ENCODE data around the gene DZIP3.
A peak's percentile ranks its signal among the peaks of the same experiment; 100 is the strongest.
"Not testable (repeated sequence)": the region's sequence is repeated elsewhere in the genome, so short reads cannot be mapped to it uniquely, and the experiment has no call there.

Gene DZIP3

DNA sequence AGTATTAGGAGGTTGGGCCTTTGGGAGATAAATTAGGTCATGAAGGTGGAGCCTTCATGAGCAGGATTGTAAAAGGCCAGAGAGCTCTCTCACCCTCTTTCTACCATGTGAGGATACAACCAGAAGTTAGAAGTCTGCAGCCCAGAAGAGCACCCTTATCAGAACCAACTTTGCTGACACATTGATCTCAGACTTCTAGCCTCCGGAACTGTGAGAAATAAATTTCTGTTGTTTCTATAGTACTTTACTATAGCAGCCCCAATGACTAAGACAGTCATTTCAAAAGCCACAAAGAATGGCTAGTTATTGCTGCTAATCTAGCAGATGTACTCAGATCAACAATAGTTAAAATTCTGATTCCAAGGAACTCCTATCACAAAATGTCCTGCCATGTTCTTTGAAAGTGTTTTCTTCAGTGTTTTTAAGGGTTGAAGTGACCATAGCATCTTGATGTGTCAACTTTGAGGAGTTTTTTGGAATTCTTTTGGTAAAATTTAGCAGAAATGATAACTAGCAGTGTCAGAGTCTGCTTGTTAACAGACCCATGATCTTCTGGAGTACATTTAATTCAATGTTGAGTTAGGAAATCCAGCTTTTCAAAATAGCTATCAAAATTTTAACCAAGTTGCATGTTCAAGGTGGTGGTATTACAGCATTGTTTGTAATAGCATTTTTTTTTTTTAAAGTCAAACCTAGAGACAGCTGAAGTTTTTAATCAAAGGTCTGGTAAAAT is 10.3 kb downstream of the DZIP3 start:
- FAIRE-seq, result no peak

DNA sequence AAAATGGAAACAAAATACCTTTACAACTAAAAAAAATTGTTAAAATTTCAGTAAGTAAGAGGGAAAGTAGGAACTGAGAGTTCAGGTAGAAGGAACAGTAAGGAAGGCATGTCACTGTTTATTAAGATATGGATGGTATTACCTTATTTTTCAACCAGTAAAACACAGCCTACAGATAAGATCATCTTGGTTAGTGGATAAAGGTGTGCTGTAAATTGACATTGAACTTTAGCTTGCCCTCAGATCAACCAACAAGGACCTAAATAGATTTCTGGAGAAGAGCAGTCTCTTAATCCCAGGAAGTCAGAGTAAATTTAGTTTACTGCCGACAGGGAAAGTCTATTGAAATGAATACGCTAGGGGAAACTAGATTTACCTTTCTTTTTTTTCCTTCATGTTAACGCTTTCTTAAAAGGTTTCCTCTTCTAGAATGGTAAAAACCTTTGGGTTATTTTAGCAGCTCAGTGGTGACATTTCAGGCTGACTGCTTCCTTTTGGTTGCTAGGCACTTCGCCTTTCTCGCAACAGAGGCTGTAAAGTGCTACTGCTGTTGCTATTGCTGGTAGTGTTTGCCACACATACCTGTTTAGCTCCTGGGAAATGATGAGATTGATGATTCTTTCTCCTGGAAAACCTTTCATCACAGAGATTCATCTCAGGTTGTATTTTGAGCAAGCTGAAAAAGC is 12.9 kb downstream of the DZIP3 start:
- no peak for FAIRE-seq

DNA sequence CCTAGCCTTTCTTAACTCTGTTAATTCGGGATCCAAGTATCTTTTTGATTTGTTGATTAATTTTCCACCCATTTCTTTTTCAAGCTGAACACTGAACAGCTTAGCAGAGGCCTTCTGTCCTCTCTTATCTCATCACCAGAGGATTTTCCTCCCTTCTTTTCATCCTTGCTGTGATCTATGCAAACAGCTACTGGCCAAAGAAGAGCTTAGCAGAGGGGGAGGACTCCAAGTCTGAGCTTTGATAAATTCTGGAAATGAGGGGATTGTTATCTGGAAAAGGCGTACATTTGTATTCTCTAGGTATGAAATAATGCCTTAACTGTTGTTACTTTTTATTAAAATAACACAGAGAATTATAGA is 13.4 kb downstream of the DZIP3 start:
- FAIRE-seq, result no peak

DNA sequence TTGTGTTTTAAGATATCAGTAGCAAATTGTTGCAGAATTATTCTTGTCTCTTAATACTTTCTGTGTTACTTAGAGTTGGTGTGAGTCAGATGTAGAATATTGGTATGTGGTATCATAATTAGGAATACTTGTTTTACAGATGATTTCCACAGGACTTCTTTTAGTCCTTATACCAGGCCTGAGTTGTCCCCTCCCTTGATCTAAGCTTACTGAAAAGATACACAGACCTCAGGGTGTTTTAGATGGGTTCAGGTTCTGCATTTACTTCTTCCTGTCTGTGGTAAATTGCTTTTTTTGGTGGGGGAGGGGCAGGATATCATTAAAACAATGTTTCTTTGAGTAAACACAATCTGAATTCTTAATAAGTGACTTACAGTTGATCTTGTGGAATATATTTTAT is 14.2 kb downstream of the DZIP3 start:
- FAIRE-seq, result no peak

DNA sequence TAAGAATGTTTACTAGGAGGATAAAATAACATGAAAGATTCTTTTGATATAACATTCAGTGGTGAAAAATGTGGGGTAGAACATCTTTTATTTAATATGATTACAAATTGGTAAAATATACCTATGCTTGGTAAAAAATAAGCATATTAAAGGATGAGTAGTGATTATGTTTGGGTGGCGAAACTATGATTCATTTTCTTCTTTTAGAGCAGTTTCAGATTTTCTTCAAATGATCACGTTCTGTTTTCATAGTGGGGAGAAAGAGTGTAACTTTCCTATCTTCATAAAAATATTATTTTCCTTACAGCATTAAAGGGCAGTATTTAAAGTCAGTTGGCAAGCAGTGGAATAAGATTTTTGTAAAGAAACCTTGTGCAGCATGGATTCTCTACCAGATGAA is 15.5 kb downstream of the DZIP3 start:
- FAIRE-seq, result no peak

DNA sequence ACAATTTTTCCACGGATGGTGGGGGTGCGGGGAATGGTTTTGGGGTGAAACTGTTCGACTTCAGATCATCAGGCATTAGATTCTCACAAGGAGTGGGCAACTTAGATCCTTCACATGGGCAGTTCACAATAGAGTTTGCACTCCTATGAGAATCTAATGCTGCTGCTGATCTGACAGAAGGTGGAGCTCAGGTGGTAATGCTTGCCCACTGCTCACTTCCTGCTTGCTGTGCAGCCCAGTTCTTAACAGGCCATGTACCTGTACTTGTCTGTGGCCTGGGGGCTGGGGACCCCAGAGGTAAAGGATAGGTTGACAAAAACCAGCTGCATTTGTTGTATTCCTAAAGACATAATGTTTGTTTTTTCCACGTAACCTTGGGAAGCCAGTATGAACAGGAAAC is 16.0 kb downstream of the DZIP3 start:
- no peak for FAIRE-seq

DNA sequence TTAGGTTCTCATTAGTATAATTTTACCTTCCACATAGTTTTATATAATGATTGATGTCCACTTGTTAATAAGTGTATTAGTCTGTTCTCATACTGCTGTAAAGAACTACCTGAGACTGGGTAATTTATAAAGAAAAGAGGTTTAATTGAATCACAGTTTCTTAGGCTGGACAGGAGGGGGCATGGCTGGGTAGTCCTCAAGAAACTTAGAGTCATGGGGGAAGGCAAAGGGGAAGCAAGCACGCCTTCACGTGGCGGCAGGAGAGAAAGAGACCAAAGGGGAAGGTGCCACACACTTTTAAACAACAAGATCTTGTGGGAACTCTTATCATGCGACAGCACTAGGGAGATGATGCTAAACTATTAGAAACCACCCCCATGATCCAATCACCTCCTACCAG is 19.2 kb downstream of the DZIP3 start:
- FAIRE-seq, result no peak

DNA sequence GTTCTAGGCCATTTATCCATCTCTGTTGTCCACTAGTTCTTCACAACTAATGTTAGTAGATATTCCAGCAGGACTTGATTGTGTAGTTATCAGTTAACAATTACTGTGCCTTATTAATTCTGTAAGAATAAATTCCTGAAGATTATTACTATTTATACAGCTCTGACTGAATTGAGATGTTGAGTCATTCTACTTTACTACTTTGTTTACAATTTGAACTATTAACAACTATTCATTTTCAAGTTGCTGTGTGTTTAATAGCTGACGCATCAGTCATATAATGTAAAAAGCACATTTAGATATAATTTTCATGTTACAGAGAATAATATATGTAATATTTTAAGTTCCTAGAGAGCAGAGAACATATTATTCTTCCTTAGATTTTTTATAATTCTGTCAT is 21.1 kb downstream of the DZIP3 start:
- FAIRE-seq, result no peak

DNA sequence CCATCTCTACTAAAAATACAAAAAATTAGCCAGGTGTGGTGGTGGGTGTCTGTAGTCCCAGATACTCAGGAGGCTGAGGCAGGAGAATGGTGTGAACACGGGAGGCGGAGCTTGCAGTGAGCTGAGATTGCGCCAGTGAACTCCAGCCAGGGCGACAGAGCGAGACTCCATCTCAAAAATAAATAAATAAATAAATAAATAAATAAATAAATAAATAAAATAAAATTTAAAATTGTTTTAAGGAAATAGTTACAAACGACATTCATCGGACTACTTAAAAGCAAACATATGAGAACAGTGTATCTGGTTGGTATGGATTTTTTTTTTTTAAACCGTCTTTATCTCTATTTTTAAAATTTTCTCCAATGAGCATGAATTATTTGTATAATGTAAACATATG is 26.6 kb downstream of the DZIP3 start:
- FAIRE-seq, result not testable (repeated sequence)

DNA sequence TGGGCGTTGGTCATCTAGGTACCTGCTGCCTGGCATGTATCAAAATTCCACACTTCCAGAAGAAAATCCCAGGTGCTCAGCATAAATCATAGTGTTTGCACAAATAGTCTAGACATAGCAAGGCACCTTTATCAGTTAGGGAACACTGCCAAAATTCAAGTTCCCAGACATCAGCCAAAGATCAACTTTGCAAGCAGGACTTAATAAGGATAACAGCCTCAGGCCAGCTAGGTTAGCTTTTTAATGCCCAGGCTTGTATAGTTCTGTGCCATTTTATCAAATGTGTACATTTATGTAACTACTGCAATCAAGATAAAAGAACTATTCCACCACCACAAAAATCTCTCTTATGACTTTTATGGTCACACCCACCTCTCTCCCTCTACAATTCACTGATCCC is 30.7 kb downstream of the DZIP3 start:
- FAIRE-seq, result no peak

DNA sequence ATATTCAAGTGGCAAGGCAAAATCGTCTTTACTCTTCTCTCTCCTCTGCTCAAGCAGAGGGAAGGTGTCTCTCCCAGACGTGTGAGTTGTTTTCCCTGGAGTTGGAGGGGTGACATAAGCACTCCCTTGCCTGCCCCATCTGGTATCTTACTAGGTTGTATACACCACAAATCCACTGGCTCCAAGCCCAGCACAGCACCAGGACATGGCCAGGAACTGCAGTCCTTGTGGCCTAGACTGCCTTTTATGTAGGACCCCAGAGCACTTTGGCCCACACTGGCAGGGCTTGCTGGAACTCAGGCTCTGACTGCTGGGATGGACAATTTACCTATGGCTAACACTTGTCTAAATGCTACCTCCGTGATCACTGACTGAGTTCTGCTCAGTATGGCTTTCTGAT is 34.0 kb downstream of the DZIP3 start:
- no peak for FAIRE-seq

DNA sequence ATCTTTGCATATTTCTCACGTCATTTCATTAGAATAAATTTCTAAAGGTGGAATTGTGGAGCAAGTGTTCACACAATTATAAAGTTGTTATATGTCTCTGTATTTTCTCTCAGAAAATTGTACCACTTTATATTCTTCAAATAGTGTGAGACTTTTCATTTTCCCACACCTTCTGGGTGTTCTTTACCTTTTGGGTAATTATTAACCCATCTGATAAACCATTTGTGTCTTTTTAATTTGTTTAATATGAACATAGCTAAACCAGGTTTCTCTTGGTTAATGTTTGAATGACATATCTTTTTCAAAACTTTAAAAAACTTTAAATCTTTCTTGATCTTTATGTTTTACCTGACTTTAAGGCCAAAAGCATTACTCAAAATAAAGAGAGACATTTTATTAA is 40.5 kb downstream of the DZIP3 start:
- FAIRE-seq, result no peak

DNA sequence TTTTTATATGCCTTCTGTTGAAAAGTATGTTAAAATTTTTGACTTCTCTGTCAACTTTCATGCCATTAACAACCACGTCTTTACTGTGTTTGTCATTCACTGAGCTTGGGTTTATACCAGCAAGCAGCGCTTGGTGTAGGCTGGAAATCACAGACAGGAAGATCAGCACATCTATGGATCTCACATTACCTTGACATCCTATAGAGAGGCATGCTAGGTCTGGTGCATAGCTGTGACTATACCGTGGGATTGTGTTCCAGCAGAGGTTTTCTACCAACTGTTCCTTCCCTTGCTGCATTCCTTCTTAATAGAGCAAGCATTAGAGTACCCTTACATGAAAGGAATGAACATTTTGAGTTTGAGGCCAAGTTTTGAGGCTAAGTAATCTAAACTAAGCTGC is 53.0 kb downstream of the DZIP3 start:
- FAIRE-seq, result no peak

DNA sequence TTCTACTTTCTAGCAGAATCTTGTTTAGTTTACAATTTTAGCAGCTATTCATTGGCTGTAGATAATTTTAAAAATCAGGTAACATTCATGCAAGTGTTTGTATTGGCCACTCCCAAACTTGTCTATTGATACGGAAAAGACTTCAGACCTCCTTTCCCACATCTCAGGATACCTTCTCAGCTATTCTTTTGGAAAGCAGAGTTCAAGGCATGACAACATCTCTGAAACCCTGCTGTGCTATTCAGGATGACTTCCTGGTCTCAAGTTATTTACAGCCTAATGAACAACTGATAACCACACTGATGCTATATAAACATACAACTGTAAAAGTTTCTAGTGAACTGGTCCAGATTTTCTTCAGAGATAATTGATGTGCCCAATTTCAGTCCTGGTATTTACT is 55.8 kb downstream of the DZIP3 start:
- FAIRE-seq, result no peak

DNA sequence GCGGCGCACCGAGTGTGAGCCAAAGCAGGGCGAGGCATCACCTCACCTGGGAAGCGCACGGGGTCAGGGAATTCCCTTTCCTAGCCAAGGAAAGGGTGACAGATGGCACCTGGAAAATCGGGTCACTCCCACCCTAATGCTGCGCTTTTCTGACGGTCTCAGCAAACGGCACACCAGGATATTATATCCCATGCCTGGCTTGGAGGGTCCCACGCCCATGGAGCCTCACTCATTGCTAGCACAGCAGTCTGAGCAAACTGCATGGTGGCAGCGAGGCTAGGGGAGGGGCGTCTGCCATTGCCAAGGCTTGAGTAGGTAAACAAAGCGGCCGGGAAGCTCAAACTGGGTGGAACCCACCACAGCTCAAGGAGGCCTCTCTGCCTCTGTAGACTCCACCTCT is 66.1 kb downstream of the DZIP3 start:
- FAIRE-seq, result not testable (repeated sequence)

DNA sequence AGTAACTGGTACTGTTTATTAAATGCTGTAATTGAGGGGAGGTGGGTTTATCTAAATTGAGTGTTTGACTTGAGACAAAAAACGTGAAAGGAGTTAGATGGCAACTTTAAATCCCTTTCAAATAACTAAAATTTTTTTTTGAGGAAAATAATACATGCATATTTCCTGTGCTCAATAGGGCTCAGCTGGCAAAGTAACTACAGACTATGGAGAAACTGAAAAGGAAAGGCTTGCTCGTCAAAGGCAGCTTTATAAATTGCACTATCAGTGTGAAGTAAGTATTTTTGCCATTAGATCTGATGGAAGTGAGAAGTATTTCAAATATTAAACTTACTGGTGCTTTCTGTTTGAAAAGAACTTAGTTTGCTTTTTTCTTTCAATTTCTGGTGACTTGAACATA is 72.2 kb downstream of the DZIP3 start:
- FAIRE-seq, result no peak

DNA sequence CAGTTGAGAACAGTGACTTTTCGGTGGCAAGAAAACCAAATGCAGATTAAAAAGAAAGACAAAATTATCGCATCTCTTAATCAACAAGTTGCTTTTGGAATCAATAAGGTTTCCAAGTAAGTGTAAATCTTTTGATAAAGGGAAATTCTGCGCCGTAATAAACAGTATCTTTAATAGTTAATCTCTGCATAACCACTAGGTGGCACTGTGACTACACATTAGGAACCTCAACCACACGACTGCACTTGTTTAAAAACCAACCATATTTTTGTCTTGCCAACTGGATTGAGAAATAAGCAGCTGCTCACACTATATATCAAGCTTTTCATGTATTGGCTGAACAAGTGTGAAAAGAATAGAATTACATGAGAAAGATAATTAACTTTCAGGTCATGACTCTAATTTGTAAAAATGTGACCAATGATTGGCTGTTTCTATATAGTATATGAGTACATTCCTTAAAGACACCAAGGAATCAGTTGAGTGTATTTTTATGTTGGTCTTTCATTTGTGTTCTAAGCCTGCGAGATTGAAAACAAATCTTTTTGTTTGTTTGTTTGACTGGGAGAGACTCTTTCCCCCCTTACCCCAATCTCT is 72.7 kb downstream of the DZIP3 start:
- peak; percentile 84 for FAIRE-seq

DNA sequence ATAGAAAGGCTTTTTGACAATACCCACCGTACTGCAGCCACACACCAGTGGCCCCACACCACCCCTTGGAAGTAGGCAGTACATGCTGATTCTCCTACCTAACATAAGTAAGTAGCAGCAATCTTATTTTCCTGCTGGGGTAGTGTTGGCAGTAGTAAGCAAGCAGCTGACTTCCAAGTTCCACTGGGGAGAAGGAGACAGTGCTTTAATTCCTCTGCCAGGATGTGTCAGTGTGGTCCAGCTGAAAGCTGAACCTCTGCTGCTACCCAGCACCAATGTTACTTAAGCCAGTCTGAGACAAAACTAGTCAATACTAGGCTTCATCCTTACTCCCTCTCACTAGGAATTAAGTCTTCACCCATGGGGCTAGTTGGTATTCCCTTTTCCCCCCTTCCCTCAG is 74.7 kb downstream of the DZIP3 start:
- no peak for FAIRE-seq

DNA sequence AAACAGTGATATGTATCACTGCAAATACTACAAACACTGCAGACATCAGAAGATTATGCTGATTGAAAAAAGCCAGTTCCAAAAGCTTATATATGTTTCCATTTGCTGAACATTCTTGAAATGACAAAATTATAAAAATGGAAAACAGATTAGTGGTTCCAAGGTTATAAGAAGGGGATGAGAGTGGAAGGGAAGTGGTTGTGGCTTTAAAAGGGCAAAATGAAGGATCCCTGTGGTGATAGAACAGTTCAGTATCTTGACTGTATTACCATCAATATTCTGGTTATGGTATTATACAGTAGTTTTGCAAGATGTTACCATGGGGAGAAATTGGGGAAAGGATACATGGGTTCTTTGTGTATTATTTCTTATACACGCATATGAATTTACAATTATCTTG is 77.8 kb downstream of the DZIP3 start:
- no peak for FAIRE-seq

DNA sequence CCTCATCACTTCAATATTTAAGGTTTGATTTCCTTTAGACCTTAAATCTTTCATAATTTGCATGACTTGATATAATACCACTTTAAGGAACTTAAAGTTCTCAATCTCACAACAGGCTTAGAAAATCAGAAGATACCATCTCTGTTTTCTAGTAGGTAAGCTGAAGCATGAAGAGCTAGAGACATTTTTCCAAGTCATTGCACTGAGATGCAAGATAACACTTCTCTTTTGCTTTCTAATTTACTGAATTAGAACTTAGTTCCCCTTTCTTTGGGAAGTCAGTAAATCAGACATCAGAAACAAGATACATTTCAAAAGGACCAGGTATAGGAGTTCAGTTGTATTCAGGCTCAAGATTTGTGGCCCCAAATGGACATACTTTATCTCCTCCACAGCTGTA is 79.7 kb downstream of the DZIP3 start:
- FAIRE-seq, result no peak

DNA sequence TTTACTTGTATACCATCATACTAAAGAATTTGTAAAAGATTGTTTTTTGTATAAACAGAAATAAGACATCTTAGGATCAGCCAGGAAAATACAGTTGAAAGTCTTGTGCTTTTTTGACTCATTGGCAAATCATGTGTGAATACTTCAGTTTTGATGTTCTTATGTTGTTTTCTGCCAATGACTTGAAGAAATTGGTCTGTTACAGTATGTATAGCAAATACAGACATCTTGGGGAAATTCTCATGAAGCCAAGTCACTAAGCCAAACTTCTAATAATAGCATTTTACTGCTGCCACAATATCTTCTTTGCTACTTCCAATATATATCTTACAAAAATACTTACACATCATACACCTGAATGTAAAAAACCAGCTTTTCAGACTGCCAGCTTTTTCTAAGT is 83.2 kb downstream of the DZIP3 start:
- FAIRE-seq, result no peak

DNA sequence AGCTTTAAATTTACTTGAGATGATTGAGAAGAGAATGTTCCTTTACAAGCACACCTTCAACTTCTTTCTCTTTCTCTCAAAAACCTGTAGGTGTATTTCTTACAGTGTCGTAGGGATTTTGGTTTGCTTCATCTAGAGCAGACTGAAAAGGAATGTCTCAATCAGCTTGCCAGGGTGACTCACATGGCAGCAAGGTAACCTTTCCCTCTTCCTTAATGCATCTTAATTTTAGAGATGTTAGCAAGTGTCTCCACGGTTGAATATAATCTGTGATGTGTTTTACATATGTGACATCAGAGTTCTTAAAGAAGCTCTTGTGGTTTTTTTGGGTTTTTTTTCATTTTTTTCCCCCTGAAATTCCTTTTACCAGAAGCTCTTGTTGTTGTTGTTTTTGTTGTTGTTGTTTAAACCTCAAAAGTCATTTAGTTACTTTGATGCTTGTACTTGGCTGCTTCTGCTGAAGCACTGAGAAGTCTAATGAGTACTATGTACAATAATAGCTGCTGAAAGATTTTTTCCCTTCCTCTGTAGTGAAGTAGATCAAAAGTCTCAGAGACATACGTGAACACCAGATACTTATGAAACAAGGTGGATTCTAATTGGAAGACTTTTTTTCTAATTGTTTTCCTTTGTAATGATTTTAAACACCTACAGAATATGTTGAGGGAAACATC is 84.6 kb downstream of the DZIP3 start:
- FAIRE-seq, result no peak

DNA sequence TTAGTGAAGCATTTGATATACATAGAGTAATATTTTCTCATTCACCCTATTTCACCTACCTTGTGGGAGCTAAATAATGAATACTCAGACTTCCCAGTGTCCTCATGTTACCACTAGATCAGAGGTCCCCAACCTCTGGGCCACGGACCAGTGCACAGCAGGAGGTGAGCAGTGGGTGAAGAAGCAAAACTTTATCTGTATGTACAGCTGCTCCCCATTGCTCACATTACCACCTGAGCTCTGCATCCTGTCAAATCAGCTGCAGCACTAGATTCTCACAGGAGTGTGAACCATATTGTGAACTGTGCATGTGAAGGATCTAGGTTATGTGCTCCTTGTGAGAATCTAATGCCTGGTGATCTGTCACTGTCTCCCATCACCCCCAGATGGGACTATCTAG is 88.3 kb downstream of the DZIP3 start:
- no peak for FAIRE-seq

DNA sequence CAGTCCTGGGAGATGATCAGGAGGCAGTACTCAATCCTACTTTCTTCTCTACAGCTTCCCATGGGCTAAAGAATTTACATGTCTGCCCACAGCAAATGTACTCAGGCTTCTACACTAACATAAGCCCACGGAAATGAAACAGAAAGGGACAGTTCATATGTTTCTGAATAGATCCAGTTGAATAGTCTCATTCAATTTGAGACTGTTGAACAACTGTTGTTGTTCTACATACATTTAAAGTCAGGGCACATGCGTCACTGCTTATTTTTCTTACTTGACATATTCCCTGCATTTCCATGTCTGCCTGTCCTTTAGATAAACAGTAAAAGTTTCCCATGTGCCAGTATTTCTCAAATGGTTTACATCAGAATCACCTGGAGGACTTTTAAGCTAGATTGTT is 102.8 kb downstream of the DZIP3 start:
- FAIRE-seq, result not testable (repeated sequence)

Data from colon (tissue), 2 donors.